Testis (tissue), 2 donors: ENCODE measurements around the gene ANTXR1.

Source experiments
- POLR2A ChIP-seq: fragments of 450-650 bp; IDR thresholded peaks from one replicate; pipeline ENCODE4 v1.6.1; 2017; ENCODE audit warnings: antibody characterized with exemption, mild to moderate bottlenecking, moderate library complexity
- TF ChIP-seq, protein P1 (sequence below), 3 experiments: fragments of 450-650 bp in 2 of 3; fragments of 200-600 bp in 1 of 3; sonication (generic) in 1 of 3; IDR thresholded peaks; one replicate each; pipeline ENCODE4 v1.5.1; 2016 to 2019; ENCODE audit warnings: antibody characterized with exemption in 3 of 3, mild to moderate bottlenecking in 2 of 3, moderate library complexity in 1 of 3

DNA sequence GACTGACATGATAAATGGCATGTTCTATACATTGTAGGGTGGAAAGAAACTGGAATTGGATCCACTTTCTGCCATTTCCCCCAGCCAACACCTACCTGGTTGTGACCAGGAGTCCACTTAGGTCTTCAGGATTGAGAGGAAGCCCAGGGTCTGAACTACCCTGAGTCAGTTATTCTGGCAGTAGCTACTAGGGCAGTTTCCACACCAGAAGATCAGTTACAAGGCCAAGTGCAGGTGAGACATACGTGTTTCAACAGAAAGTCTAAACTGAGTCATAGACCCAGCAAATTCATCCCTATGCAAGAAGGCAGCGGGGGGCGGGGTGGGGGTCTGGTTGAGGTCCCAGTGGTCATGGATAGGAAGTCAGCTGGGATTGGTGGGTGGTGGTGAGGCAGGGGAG, 21.9 kb downstream of the ANTXR1 start:
- TF ChIP-seq, protein P1, sequence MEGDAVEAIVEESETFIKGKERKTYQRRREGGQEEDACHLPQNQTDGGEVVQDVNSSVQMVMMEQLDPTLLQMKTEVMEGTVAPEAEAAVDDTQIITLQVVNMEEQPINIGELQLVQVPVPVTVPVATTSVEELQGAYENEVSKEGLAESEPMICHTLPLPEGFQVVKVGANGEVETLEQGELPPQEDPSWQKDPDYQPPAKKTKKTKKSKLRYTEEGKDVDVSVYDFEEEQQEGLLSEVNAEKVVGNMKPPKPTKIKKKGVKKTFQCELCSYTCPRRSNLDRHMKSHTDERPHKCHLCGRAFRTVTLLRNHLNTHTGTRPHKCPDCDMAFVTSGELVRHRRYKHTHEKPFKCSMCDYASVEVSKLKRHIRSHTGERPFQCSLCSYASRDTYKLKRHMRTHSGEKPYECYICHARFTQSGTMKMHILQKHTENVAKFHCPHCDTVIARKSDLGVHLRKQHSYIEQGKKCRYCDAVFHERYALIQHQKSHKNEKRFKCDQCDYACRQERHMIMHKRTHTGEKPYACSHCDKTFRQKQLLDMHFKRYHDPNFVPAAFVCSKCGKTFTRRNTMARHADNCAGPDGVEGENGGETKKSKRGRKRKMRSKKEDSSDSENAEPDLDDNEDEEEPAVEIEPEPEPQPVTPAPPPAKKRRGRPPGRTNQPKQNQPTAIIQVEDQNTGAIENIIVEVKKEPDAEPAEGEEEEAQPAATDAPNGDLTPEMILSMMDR (IDR thresholded peaks at IDR 0.05): no peak
- TF ChIP-seq POLR2A: no peak
